Measurements from ENCODE around the gene PAN3.

DNA sequence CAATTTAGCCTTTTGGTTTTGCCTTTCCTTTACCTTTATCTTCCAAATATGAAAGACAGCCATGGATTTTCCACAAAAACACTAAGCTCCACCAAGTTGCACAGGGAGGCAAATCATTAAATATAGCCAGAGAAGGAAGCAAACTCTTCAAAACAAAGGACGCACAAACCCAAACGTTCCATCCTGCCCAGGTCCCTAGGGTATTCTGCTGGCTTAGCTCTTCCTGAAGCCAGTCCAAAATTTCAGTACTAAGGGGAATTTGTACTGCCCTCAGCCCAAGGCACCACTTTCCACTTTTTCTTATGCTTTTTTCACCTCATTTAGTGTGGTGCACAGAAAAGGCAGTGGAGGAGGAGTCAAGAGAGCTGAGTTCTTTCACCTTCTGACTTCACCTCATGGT is 186.7 kb downstream of the PAN3 start:
- TF ChIP-seq GATA2 (IDR thresholded peaks at IDR 0.05; ENCODE audit: low read depth, low read length): no peak
- no peak for TF ChIP-seq GATA3 (IDR thresholded peaks at IDR 0.05; ENCODE audit: low read depth, low read length)

Measured in SH-SY5Y (cell line).